ENCODE data around the gene PLXNC1.

PLXNC1 gene

DNA sequence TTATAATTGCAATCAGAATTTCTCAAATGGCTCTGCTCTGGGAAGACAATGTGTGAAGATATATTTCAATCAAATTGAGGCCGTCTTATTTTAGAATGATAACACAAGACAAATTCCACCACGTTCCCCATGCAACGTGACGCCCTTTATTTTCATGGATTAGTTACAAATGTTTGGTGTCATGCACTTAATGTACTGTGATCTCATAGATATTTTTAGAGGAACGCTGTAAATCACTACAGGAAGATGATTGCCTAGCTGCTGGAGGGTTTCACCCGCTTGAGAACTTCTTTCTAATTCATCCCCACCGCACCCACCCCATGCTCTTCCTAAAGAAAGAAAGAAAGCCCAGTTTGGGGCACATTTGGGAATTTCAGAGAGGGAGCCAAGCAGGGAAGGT is 117.2 kb downstream of the PLXNC1 start:
- DNase-seq (ENCODE audit: low read depth in 2 of 2): no peak

DNA sequence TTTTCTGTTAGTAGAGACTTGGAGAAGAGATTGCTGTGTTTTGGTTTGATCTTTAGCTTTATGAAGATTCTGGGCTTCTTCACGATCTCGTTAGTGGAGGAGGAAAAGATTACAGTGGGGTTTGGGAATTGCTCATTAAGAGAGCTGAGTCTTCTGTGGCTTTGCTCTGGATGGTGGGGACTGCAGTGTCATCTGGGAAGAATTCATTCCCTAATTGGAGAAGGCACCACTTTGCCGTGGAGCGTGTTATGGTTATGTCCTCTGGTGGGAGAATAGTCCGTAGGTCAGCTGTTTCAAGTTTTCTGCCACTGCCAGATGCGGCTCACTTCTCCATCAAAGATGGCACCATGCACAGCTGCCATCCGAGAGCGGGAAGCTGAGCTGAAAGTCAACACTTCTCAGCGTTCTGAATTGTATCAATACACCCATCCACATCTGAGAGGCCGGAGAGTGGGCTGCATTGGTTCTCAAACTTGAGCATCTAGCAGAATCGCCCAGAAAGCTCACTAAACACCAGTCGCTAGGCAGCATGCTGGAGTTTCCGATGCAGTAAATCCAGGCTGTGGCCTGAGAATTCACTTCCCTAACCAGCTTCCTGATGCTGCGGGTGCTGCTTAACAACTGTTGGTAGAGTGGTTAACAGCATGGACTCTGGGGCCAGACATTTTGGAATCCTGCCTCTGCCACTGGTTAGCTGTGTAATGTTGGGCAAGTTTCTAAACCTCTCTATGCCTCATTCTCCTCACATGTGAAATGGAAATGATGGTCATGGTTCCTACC is 117.8 kb downstream of the PLXNC1 start:
- no peak for DNase-seq (ENCODE audit: low read depth in 2 of 2)

DNA sequence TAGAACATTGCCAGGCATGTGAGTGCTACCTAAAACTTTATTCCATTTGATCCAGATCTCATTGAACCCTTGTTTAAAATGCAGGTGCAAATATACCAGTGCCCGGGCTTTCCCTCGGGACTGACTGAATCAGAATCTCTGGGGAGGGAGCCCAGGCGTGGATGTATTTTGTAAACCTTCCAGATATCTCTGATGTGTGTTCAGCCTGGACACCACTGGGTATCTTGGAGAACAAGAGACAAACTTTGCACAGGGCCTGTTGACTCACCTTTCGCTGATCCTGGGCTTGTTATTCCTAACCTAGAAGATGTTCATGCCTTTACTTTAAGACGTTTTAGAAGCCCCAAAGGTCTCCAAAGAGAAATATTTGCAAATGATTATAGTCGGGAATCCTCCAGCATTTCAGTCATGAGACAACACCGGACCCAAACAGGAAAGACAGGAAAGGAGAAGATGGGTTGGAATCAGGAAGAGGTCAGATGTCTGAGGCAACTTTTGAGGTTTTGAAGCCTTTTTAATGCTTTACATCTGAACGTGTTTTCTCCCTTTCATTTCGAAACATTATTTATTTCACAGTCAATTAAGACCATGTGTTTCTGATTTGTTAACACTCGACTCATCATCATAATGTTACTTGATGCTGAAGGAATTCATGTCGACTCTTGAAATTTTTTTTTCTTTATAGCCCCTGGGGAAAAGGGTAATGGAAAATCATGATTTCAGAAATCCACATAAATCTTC is 118.6 kb downstream of the PLXNC1 start:
- no peak for DNase-seq (ENCODE audit: low read depth in 2 of 2)

DNA sequence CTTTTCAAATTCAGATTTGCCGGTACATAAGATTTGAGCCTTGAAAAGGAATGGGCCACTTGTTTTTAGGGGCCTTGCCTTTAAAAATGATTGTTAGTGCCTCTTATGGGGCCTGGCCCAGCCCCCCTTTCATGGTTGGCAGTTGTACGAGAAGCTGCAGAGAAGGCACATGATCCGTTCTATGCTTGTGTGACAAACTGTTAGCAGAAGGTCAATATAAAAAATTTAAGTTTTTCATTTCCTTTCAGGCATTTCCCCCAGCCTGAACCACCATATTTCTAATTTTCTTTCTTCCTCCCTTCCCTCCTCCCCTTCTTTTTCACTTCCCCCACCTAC is 119.1 kb downstream of the PLXNC1 start:
- DNase-seq (ENCODE audit: low read depth in 2 of 2): no peak

DNA sequence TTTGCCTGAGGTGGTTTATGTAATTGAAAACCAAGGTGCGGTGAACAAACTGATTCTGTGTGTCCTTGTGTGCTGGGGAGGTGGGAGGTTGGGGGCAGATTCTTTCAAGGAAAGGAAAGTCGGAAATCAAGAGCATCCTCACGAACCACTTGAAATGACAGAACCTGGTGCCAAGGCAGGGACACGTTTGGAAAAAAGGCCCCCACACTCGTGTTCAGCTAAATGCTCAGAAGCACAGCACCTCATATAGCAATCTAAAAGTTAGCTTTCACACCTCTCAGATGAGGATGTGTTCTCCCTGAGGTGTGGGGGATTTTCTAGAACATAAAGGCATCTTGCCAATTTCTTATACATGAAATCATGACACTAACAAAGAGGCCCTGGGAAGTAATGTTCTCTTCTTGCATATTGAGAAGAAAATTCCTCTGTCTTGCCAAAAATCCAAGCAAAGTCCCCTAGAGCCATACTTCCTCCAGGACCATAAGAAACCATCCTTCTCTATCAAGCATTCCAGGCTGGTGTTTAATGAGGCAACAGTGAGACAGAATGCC is 119.6 kb downstream of the PLXNC1 start:
- no peak for DNase-seq (ENCODE audit: low read depth in 2 of 2)

DNA sequence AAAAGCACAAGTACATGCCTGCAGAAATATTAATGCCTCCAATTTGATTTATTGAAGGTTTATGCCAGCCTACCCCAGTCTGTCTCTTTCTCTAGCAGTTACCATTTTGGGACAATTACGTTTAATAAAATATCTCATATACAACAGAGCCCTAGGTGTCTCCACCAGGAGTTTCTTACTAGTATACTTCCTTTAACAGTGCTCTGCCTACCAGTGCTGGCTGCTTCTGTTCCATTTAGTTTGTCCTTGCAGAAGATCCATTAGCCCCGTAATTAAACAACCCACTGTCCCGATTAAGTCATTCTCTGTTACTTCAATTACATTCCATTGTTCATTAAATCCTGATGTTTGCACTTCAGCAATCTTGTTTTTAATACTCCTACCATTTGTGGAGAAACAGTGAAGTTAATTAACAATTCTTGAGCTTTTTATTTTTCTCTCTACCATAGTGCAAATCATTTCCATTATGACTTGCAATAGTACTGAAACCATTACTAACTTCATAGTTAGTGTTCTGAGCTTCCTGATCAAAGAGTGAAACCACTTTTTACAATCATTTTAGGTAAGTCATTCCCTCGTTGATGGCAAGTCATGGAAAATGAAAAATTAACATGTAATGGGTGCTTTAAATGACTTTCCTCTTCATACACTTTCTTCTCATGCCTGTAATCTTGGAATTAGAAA is 121.1 kb downstream of the PLXNC1 start:
- no peak for DNase-seq (ENCODE audit: low read depth in 2 of 2)

DNA sequence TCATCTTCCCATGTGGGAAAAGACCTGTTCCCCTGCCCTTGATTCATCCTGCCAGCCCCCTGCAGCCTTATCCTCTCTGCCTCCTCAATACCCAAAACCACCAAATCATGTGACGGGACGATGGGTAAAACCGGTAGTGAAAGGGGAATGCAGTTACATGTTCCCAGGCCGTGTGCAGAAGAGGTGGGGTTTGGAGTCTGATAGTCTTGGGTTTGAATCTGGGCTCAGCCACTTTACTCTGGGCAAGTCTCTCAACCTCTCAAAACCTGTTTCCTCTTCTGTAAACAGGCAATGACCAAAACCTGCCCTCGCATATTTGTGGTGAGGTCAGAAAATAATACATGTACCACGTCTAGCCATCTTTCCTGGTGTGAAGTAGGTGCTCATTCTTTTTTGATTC is 123.0 kb downstream of the PLXNC1 start:
- no peak for DNase-seq (ENCODE audit: low read depth in 2 of 2)

DNA sequence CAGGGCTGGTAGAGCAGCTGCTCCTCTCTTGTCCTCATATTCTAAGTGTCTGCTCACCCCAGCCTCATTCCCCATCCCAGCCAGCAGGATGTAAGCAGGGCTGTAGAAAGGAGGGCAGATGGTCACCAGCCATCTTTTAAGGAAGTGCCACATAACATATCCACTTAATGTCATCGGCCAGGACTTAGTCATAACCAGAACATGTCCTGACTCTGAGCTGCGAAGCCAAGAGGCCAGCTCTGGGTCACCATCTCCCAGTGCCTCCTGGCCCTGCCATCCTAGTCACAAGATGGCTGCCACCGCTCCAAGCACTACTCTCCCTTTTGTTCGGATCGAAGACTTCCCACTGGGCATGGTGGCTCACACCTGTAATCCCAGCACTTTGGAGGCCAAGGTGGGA is 123.9 kb downstream of the PLXNC1 start:
- DNase-seq (ENCODE audit: low read depth in 2 of 2): no peak

DNA sequence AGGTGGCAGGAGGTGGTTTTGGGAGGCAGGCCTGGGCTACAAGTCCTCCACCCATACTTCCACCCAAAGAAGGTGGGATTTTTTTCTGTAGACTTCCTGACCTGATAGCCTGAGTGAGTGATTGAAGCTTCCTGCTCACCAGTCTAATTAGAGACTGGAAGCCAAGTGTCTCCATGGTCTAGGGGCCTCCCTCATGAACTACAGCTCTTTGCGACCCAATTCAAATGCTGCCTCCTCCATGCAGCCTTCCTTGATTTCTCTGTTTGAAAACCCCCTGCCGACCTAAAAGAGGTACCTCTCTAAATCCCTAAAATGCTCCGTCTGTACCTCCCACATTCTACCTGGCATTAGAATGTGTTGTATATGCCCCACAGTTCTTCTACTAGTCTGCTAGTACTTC is 124.9 kb downstream of the PLXNC1 start:
- DNase-seq (ENCODE audit: low read depth in 2 of 2): no peak

DNA sequence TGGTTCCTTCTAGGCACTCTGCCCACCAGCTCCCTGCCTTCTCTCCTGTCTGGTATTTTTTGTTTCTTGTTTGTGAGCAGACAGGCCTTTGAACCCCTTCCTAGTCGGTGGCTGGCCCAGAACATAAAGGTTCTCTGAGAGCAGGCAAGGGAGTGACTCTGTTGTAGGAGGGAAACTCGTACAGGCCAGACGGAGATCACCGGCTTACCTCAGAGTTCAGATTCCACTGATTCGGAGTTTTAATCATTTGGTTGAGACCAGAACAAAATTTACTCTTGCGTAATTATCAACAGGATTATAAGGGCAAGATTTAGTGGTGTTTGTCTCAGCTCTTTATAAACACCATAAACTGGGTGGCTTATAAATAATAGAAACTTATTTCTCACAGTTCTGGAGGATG is 128.3 kb downstream of the PLXNC1 start:
- no peak for DNase-seq (ENCODE audit: low read depth in 2 of 2)

DNA sequence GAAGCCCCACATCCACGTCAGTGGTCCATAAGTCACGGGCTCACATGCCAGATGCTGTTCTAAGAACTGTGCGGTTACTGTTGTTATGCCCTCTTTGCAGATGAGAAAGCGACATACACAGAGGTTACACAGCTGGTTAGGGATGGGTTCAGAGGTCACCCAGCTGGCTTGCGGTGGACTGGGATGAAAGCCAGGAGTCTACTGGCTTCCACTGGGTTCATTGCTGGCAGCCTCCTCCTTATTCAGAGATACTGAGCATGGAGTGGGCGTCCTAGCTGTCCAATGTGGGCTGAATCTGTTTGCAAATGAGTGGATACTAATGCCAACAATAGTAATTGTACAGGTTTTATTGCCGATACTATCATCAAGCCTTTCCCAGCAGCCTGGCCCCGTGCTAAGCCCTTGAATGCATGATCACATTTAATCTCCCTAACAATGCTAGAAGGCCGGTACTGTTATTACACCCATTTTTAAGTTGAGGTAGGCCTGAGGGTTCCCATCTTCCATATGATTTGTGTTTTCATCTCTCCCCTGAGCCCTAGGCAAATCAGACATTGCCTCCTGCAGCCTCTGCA is 129.1 kb downstream of the PLXNC1 start:
- no peak for DNase-seq (ENCODE audit: low read depth in 2 of 2)

DNA sequence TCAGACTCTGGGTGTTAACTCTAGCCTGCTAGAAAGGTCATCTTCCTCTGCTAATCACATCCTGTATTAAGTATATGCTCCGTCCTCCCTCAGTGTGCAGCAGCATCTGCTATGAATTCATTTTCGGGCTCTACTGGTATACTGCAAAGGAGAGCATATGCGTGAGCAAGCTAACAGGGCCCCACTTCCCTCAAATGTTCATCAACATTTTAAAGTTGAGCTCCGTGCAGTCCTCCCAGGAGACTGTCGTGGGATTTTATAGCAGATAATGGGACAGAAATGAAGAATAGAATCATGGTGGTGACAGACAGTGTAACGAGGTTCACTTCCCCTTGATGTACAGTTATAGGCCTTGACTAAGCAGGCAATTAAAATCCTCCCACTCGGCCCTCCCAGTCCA is 131.7 kb downstream of the PLXNC1 start:
- DNase-seq (ENCODE audit: low read depth in 2 of 2): no peak

DNA sequence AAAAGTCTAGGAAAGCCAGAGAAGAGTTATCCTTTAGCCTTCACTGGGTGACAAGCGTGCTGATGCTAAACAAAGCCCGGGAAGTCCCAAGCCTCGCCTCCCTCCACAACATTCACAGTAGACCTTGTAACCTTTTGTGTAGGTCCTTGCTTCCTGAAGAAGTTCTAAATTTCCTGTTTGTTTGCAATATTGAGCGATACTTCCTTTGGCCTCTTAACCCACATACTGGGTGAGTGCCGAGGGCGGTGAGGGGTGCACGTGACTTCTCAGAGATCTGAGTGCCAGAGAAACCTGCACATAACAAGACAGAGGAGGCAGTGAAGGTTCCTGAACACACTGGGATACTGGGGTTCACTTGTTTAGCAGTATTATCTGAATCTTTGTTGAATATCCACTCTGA is 134.3 kb downstream of the PLXNC1 start:
- no peak for DNase-seq (ENCODE audit: low read depth in 2 of 2)

DNA sequence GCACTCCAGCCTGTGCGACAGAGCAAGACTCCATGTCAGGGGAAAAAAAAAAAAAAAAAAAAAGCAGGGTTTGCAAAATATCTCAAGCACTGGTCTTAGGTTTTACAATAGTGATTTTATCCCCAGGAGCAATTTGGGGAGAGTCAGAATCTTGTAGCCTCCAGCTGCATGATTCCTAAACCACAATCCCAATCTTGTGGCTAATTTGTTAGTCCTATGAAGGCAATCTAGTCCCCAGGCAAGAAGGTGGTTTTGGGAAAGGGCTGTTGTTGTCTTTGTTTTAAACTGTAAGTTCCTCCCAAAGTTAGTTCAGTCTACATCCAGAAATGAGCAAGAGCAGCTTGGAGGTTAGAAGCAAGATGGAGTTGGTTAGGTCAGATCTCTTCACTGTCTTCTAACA is 135.7 kb downstream of the PLXNC1 start:
- DNase-seq (ENCODE audit: low read depth in 2 of 2): no peak

DNA sequence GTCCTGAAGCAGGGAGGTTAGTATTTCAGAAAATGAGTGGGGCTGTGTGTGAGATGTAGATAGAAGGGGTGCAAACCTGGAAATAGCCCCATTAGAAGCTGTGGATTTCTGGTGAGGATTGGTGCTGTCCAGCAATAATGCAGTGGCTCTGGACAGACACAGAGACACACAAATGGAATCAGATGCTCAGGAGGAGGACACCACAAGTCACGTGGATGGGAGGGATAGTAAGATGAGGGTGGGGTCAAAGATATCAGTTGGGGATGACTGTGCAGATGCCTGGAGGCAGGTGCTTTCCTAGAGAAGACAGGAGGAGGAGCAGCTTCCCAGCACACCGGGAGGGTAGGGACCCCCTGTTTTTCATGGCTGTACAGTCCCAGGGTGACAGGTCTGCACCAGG is 136.5 kb downstream of the PLXNC1 start:
- DNase-seq (ENCODE audit: low read depth in 2 of 2): no peak

DNA sequence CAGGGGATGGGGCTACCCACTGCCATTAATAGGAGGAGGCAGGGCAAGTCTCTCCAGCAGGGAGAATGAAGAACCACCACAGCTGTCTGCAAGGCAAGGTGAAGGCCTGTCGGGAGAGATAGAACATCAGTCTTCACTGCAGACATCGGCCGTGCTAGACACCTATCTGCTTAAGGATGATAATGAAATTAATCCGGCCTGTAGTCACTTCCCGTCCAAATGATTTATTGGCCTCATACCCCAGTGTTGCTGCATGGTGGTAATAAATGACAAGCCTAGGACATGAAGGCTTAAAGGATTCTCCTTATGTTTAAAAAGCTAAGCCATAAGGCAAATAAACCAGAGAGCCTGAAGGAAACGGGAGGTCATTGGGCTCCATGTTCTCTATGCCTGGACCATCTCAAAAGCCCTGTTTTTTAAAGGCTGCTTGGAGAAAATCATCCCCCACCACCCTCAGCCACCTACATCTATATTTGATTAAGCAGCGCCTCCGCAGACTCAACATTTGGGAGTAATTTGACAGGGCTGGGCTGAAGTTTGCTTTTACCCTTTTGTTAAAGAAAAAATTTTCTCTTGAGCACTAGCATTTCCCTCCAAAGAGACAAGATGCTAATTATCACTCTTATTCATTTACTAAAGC is 137.7 kb downstream of the PLXNC1 start:
- no peak for DNase-seq (ENCODE audit: low read depth in 2 of 2)

DNA sequence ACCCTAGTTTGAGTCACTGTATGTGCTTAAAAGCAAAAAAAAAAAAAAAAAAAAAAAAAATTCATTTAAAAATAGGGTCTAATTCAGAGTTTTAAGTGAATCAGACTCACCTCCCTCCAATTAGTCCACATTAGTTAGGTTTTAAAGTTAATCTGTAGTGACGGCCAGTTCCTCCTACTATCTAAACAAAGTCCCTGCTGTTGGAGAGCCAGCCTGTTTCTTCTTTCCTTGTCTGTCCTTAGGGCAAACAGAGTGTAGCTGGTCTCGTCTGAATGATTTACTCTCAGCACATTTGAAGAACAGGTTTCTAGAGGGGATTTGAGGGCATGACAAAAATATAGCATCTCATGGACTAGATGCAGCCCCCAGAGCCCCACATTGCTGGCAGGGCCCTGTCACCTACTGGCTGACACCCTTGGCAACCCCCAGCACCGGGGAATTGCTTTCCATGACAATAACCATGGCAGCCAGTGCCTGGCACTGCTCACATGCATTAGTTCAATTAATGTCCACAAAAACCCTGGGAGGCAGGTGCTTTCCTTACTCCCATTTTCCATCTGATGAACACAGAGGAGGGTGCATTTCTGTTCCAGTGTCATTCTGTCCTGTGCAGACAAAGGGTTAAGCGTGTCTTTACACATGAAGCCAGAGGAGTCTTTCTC is 138.3 kb downstream of the PLXNC1 start:
- DNase-seq (ENCODE audit: low read depth in 2 of 2): no peak

DNA sequence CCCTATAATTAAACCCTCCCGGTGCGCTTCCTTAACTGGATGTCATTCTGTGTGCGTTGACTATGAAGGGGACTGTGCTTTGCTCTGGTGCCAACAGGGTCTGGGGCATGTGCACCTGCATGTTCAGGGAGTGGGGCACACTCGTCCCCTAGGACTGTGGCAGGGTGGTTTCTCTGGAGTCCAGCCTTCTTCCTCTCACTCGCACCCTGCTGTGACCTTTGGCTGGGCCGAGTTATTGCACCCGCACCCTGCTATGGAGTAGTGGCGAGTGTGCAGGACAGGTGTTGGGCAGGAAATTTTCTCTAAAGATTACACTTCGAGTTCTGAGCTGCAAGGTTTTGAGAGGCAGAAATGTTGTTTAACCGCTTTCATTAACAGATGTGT is 138.9 kb downstream of the PLXNC1 start:
- no peak for DNase-seq (ENCODE audit: low read depth in 2 of 2)

DNA sequence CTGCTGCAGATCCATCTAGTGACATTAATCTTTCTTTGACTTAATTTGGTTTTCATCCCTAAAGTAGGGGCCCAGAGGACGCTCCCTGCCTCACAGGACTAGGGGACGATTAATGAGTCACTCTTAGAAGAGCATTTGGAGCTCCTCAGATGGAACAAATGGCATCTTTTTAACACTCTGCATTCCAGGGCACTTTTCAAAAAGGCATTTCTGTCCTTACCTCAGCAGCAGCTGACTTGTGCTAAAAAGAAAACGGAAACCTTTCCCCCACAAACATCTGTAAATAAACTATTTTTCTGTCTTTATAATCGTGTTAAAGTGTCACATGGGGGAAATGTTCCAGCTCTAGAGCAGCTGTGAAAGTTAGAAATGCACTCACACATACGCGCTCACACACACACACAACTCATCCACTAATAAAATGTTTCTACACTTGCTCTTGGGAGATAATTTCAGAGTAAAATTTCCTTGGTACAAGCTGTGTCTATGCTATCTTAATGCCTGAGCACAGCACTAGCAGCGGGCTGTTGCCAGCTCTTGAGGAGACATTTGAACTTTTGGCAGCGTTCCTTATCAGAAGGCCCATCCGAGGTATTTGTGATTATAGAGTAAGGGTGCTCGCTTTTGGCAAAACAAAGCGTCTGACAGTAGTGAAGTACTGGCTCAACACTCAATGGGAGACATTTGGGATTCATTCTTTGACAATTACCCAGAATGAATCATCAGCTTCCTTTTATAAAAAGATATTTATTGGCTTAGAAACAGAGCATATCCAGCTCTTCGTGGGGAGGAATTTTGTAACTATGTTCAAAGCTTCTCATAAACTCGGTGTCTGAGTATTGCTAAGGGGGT is 141.3 kb downstream of the PLXNC1 start:
- no peak for DNase-seq (ENCODE audit: low read depth in 2 of 2)

DNA sequence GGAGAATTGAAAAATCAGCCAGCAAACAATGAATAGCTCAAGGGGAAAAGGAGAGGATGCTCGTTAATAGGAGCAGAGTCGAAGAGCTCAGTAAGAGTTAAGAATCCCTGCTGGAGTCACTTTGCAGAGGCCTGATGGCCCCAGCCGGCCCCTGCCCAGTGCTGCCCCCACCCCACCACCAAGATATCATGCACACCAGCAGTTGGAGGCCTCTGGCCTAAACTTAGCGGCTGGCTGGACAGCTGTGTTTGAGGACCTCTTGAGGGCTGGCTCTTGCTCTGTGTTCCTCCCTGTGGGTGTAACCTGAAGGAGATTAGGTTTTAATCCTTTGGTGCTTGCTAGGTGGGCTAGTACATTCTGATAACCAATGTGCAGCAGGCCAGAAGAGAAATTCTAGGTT is 142.0 kb downstream of the PLXNC1 start:
- no peak for DNase-seq (ENCODE audit: low read depth in 2 of 2)
